ENCODE data around the gene FOXO6.
A peak's percentile ranks its signal among the peaks of the same experiment; 100 is the strongest.

FOXO6 gene

DNA sequence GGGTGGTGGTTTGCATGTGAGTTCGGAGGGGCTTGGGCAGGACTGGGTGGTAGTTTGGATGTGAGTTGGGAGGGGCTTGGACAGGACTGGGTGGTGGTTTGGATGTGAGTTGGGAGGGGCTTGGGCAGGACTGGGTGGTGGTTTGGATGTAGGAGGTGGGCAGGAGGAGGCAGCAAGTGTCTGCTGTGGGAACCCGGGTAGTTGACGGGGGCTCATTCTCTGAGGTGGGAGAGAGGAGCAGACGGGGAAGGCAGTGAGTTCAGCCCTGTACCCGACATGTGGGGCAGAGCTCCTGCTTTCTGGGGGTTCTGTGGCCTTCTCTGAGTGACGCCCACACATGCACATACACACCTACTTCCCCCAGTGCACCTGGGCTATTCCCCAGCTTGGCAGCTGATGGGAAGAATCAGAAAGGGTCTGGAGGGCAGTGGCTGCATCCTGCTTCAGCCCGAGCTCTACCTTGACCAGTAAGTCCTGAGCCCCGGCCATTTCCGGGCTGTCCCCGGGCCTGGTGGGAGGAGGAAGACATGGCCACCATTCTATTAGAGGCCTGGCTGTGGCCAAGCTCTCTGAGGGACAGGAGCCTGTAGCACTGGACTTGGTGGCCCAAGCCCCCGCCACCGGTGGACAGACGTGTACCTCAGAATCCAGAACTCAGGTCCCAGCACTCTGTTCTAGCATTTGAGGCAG lies 65.1 kb downstream of the FOXO6 start:
- no peaks in the 10 kb centered on the region for H3K36me3 ChIP-seq (ENCODE audit: insufficient read depth, low read length)
- H3K9ac ChIP-seq (ENCODE audit: low read length) = no peak overlapping the region
- no peak overlapping the region for H3K4me3 ChIP-seq (ENCODE audit: low read depth in 1 of 2, low read length in 2 of 2)
- no peak overlapping the region for H3K27ac ChIP-seq (ENCODE audit: low read depth, low read length)
- H3K9me3 ChIP-seq (ENCODE audit: low read length) = no peaks in the 10 kb centered on the region
- H3K4me1 ChIP-seq (ENCODE audit: insufficient read depth, low read length) = peaks cover 10% of the 10 kb centered on the region
- H3K27me3 ChIP-seq (ENCODE audit: control insufficient read depth in 1 of 2, insufficient read depth in 2 of 2, low read length in 2 of 2) = no peaks in the 10 kb centered on the region

DNA sequence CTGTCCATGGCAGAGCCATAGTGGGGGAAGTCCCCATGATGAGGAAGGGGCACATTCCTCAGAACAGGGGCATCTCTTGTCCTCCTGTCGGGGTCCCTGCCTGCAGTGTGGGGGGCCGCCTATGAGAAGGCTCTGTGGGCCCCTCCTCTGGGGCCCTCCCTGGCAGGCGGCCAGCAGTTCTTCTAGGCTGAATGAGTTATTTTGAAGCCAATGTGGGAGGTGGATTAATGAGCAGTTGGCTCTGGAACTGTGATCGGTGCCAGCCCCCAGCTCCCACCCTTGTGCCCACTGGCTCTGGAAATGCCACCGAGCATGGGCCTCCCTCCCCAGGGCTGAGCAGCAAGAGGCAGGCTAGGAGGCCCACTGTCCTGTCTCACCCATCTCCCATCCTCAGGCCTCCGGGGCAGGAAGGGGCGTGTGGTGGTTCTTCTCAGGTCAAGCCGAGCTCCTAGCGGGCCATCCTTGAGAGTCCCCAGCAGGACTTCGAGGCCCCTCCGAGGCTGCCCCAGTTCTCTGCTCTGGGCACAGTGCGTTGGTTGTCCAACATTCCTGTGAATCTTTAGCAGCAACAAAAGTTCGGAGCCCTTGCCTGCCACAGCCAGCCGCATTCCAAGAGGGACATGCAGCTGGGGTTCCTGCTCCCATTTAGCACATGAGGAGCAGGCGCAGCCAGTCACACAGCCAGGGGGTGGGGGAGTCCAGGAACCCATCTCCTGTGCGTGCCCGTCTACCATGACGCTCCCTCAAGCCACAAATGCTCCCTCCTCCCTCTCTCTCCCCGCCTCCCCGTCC lies 66.1 kb downstream of the FOXO6 start:
- no peak overlapping the region for H3K4me3 ChIP-seq (ENCODE audit: low read depth in 1 of 2, low read length in 2 of 2)
- H3K4me1 ChIP-seq (ENCODE audit: insufficient read depth, low read length) = peaks cover 20% of the 10 kb centered on the region
- H3K36me3 ChIP-seq (ENCODE audit: insufficient read depth, low read length) = no peaks in the 10 kb centered on the region
- H3K9ac ChIP-seq (ENCODE audit: low read length) = no peak overlapping the region
- H3K27me3 ChIP-seq (ENCODE audit: control insufficient read depth in 1 of 2, insufficient read depth in 2 of 2, low read length in 2 of 2) = no peaks in the 10 kb centered on the region
- H3K9me3 ChIP-seq (ENCODE audit: low read length) = no peaks in the 10 kb centered on the region
- no peak overlapping the region for H3K27ac ChIP-seq (ENCODE audit: low read depth, low read length)

DNA sequence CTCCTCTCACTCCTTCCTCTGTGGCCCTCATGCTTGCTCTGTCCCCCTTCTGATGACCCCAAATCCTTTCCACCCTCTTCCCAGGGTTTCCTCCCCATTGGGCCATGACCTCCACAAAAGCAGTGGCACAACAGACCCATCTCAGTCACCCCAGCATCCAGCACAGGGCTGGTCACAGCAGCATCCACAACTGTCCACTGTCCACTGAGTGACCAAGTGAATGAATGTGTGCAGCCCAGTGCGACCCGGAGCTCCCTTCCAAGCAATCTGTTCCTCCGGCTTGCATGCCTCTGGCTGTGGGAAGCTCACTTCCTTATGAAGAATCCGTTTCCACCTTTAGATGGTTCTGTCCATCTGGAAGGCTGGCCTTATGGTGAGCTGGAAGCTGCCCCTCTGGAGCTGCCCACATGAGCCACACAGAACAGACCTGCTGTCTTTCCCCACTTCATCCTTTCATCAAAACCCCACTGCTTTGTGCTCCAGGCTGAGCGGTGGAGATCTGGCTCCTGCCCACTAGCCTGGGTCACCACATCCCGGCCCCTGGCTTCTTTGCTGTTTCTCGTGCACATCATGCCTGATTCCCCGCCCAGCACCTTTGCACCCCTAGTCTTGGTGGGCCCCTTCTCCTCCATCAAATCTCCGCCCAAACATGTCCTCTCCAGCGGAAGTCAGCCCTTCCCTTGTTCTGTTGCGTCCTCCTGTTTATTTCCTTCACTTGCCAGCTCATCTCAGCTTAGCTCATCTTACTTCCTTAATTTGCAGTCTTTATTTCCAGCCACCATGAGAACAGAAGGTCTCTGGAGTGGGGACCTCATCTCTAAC lies 66.9 kb downstream of the FOXO6 start:
- Histone ChIP-seq H3K9ac (ENCODE audit: low read length) (no peak overlapping the region), H3K4me1 (ENCODE audit: insufficient read depth, low read length) (peaks cover 28% of the 10 kb centered on the region), H3K27ac (ENCODE audit: low read depth, low read length) (no peak overlapping the region), H3K27me3 (ENCODE audit: control insufficient read depth in 1 of 2, insufficient read depth in 2 of 2, low read length in 2 of 2) (no peaks in the 10 kb centered on the region), H3K36me3 (ENCODE audit: insufficient read depth, low read length) (no peaks in the 10 kb centered on the region), H3K4me3 (ENCODE audit: low read depth in 1 of 2, low read length in 2 of 2) (no peak overlapping the region), H3K9me3 (ENCODE audit: low read length) (no peaks in the 10 kb centered on the region)

DNA sequence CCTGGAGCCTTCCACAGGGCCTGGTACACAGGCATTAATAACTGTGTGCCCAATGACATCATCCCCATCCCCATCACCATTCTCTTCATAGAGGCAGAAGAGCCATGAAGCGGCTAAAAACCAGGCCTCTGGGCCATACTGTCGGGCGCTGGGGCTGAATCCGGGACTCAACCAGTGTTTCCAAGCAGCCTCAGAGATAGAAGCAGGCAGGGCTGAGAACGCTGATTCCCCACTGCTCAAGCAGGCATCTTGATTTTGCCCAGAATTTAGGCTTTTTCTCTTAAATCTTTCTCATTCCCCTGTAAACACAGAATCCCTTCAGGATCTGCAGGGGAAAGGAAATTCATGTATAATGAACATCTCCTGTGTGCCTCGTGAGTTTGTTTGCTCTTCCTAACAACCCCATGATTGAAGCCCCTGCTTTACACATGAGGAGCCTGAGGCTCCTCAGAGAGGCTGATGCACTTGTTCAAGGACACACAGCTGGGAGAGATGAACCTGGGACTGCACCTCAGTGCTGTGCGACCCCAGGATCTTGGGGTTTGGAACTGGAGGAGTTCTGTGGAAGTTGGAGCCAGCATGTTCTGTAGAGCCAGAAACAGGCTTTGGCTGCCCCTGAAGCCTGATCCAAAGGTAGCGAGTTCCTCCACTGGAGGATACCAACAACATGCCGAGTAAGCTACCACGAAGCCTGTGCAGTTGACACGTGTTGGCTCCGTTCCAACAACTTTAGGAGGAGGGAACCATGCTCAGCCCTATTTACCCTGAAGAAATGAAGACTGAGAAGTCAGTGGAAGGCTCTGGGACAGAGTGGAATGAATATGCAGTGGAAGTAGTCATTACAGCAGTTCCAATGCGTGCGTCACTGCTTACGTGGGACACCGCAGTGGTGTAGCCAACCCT lies 67.8 kb downstream of the FOXO6 start:
- no peaks in the 10 kb centered on the region for H3K36me3 ChIP-seq (ENCODE audit: insufficient read depth, low read length)
- H3K27me3 ChIP-seq (ENCODE audit: control insufficient read depth in 1 of 2, insufficient read depth in 2 of 2, low read length in 2 of 2) = no peaks in the 10 kb centered on the region
- H3K27ac ChIP-seq (ENCODE audit: low read depth, low read length) = no peak overlapping the region
- no peak overlapping the region for H3K9ac ChIP-seq (ENCODE audit: low read length)
- no peaks in the 10 kb centered on the region for H3K9me3 ChIP-seq (ENCODE audit: low read length)
- no peak overlapping the region for H3K4me3 ChIP-seq (ENCODE audit: low read depth in 1 of 2, low read length in 2 of 2)
- peaks cover 35% of the 10 kb centered on the region for H3K4me1 ChIP-seq (ENCODE audit: insufficient read depth, low read length)

DNA sequence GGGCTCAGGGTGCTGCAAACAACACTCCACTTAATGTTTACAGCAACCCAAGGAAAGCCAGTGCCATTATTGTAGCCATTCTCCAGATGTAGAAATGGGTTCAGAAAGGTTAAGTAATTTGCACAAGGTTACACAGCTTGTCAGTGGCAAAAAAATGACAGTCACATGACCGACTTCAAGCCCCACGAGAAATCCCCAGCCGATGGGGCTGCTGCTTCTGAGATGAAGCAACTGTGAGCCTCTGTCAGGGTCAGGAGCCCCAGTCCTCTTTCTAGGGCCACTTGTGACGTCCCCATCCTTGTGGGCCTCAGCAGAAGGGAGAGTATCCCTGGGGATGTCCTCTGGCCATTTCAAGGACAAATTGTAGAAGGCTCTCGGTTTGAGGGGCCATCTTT lies 68.4 kb downstream of the FOXO6 start:
- H3K4me3 ChIP-seq (ENCODE audit: low read depth in 1 of 2, low read length in 2 of 2) = no peak overlapping the region
- H3K4me1 ChIP-seq (ENCODE audit: insufficient read depth, low read length) = peaks cover 35% of the 10 kb centered on the region

DNA sequence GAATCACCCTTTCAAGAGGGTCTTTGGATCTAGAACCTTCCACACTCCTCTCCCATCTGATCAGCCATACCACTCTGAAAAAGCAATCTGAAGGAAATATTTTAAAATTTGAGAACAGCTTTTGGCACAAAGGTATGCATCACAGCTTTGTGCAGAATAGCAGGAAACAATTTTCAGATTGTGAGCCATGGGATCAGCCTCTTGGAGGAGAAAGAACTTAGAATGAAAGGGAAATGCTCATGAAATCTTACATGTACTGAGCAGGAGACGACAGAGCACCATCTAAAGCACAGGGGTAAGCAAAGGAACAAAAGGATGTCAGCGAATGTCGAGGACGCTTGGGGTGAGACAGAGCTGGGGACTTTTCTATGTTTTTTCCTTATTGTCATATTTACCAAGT lies 68.8 kb downstream of the FOXO6 start:
- Histone ChIP-seq H3K4me3 (ENCODE audit: low read depth in 1 of 2, low read length in 2 of 2) (no peak overlapping the region), H3K36me3 (ENCODE audit: insufficient read depth, low read length) (no peaks in the 10 kb centered on the region), H3K27ac (ENCODE audit: low read depth, low read length) (peak overlapping the region; percentile 19), H3K4me1 (ENCODE audit: insufficient read depth, low read length) (peaks cover 35% of the 10 kb centered on the region), H3K27me3 (ENCODE audit: control insufficient read depth in 1 of 2, insufficient read depth in 2 of 2, low read length in 2 of 2) (no peaks in the 10 kb centered on the region), H3K9me3 (ENCODE audit: low read length) (no peaks in the 10 kb centered on the region), H3K9ac (ENCODE audit: low read length) (no peak overlapping the region)

More for the DNA sequence above, 68.4 kb downstream of the FOXO6 start:
- no peaks in the 10 kb centered on the region for H3K27me3 ChIP-seq (ENCODE audit: control insufficient read depth in 1 of 2, insufficient read depth in 2 of 2, low read length in 2 of 2)
- H3K9ac ChIP-seq (ENCODE audit: low read length) = no peak overlapping the region
- H3K27ac ChIP-seq (ENCODE audit: low read depth, low read length) = peak overlapping the region; percentile 19
- no peaks in the 10 kb centered on the region for H3K9me3 ChIP-seq (ENCODE audit: low read length)
- H3K36me3 ChIP-seq (ENCODE audit: insufficient read depth, low read length) = no peaks in the 10 kb centered on the region

DNA sequence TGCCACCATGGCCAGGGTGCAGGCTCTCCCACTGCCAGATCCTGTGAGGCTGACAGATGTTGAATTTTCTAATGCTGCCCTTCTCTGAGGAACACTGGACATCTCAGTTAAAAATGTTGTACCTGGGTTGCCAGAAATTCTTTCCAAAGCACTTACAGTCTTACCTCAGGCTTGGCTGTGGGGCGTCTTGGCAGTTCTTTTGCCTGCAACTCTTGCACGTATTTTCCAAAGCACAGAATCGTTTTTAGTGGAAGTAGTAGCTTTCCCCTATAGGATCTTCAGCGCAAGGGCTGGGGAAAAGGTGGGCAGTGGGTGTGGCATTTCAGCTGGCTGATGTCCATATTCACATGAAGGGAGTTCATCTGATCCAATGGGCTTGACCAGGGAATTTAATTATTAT lies 69.3 kb downstream of the FOXO6 start:
- Histone ChIP-seq H3K36me3 (ENCODE audit: insufficient read depth, low read length) (no peaks in the 10 kb centered on the region), H3K27ac (ENCODE audit: low read depth, low read length) (peak overlapping the region; percentile 19), H3K27me3 (ENCODE audit: control insufficient read depth in 1 of 2, insufficient read depth in 2 of 2, low read length in 2 of 2) (no peaks in the 10 kb centered on the region), H3K9me3 (ENCODE audit: low read length) (no peaks in the 10 kb centered on the region), H3K4me1 (ENCODE audit: insufficient read depth, low read length) (peaks cover 35% of the 10 kb centered on the region), H3K4me3 (ENCODE audit: low read depth in 1 of 2, low read length in 2 of 2) (no peak overlapping the region), H3K9ac (ENCODE audit: low read length) (no peak overlapping the region)

DNA sequence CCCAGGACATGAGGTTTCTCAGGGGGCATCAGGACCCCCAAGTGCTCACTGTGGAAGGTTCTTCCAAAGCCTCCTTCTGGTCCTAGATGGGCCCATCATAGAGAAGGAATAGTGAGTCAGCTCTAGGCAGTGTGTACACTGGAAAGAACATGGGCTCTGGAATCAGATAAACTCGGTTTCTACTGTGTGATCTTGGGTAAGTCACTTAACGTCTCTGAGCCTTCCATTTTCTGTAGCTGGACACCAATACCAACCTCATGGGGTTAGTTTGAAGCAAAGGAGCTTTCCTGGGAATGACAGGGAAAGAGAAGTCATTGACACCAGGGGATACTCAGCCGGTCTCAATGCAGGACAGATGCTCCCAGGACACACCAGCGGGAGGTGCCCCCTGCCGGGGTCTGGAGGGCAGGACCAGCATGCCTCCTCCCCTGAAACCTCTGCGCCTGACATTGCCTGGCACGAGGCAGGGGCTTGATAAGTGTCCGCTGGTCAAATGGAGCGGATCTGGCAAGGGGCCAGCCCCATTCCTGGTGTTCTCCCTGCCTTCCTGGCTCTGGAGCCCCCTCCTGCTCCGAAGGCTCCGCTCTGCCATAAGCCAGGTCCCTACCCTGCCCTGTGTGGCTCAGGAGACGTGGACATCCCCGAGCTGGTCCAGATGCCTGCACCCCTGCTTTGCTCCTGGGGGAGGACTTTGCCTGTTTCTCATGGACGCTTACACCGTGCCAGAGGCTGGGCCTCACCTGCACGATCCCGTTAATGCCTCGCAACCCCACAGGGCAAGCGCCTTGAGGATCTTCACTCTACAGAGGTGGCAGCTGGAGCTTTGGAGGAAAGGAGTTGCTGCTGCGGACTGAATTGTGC lies 70.5 kb downstream of the FOXO6 start:
- Histone ChIP-seq H3K9ac (ENCODE audit: low read length) (no peak overlapping the region), H3K4me1 (ENCODE audit: insufficient read depth, low read length) (peaks cover 35% of the 10 kb centered on the region), H3K27me3 (ENCODE audit: control insufficient read depth in 1 of 2, insufficient read depth in 2 of 2, low read length in 2 of 2) (no peaks in the 10 kb centered on the region), H3K27ac (ENCODE audit: low read depth, low read length) (peak overlapping the region; percentile 4), H3K9me3 (ENCODE audit: low read length) (no peaks in the 10 kb centered on the region), H3K4me3 (ENCODE audit: low read depth in 1 of 2, low read length in 2 of 2) (peak overlapping the region in 1 of 2 donors; percentile 17), H3K36me3 (ENCODE audit: insufficient read depth, low read length) (no peaks in the 10 kb centered on the region)

All from muscle layer of colon (tissue), 2 donors.